Right ventricle myocardium superior (tissue), 1 donor: ENCODE data around the gene ADAMTS18. TPM values are rescaled to one million over a fixed set of nuclear protein-coding genes. Genes with fewer than 3 reads are reported as not detected.
"Not testable (repeated sequence)": the region's sequence is repeated elsewhere in the genome, so short reads cannot be mapped to it uniquely, and the experiment has no call there.

Experiments used
- ATAC-seq: fragments of 200-7000 bp; cut with Tn5 transposase; one replicate; pipeline ENCODE4 v1.9.1; 2020; ENCODE audit warnings: mild to moderate bottlenecking; ENCODE audit not compliant: poor library complexity
- DNase-seq: peaks from one replicate; pipeline ENCODE4 v3.0.0-alpha.2; 2020
- intact Hi-C: fragments of 100-400 bp; cut with DNase I; formaldehyde crosslinking; loops from one replicate; pipeline ENCODE4 v1.11.2; 2022
- total RNA-seq: library from RNA; stranded (reverse); fragmentation: NEBNext Ultra II Directional; extraction: Animal tissue kit (Norgen Biotek cat#: 25700); gene quantifications from one replicate; pipeline ENCODE4 v1.2.1, GENCODE V29; 2021
- donor health status: DM: no; HTN: yes; CAD: no; lungs with severe emphysema.

The ADAMTS18 gene
- total RNA-seq, 1 donor from 2014 or later, result not detected

DNA sequence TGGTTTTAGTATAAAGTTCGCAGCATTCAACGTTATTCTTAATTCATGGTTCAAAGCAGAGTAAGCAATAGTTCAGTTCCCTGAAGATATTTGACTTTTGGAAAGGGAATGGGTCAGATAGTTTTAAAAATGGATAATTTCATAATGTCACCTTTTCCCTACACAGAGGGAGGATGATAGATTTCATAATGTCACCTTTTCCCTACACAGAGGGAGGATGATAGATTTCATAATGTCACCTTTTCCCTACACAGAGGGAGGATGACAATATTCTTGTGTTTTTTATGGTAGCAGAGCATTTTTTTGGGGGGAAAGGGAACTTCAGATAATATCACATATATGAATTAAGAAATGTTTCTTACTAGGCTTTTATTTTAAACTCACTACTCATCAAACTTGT, 159.5 kb downstream of the ADAMTS18 start:
- ATAC-seq, intact Hi-C loops, DNase-seq: not testable (repeated sequence)

DNA sequence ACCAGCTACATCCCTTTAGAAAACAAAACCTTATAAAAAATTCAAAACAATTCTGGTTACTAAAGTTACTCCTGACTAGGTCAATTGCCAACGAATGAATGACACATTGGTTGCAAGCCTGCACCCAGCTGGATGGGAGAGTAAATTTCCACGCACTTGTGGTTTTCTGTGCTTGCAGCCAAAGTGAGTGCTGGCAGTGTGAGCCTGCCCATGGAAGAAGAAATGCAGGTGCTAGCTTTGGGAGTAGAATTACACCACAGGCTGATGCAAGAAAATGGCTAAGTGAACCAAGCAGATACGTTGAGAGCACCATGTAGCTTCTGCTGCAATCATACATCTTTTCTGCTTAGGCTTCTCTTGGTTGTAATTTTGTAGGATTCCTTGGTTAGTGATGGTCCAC, 161.0 kb downstream of the ADAMTS18 start:
- no peak for ATAC-seq
- intact Hi-C loops, result no loop called here
- DNase-seq, result no peak

DNA sequence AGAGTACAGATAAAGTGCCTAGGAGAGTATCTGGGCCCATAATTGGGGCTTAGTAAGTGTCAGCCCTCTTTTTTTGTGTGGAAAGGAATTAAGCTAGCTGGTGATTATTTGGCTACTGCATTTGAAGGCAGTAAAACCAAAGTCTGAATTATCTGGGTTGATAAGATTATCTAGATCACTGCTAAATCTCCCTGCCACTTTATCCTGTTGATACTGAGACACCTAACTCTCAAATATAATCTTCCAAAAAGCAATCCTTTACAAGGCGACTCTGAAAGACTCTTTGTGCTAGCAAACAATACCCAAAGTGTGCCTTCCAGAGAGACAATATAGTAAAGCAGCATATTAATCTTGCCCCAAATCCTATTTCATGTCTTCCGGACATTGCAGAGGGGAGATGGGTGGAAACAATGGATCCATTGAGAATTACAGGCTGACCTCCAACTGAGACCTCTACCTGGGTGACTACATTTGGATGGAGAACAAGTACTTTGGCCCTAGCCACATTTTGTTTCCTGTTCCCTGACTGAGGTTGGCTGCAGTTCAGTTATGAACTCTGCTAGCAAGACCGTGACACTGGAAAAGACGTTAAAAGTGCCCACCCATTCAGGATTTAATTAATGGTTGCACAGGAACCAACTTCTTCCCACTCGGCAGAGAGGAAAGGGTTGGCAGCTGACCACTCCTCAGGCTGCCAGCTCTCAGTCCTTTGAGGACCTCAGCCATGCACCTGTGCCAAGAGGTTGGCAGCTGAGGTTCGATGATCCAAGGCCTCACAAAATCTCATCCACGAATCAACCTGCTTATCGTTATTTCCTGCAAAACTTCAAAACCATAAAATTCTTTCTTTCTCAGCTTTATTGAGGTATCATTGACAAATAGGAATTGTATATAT, 163.1 kb downstream of the ADAMTS18 start:
- DNase-seq (no peak), ATAC-seq (no peak)
- intact Hi-C loops, result no loop called here

GRCh38 chr16:77266185-77266584, 168.6 kb downstream of the ADAMTS18 start:
- intact Hi-C loops, ATAC-seq, DNase-seq: not testable (repeated sequence)

- intact Hi-C loops, result no loop called here
- DNase-seq (no peak), ATAC-seq (no peak)
These were observed 171.9 kb downstream of the ADAMTS18 start for GRCh38 chr16:77262971-77263370.

DNA sequence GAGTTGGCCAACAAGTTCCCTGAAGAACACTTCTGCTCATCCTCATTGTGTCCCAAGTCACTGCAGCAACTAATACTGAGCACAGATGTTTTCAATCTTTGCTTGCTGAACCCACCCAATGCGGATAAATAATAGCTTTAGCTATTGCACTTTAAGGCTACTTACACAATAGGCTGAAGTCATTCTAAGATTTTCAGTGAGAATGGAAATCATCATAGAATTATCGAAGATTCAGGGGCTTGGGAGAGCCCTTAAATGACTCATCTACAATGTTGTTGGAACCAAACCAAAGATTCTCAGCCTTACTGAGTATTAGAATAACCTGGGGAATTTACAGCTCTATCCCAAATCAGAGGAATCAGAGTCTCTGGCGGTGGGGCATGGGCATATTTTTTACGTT, 184.4 kb downstream of the ADAMTS18 start:
- intact Hi-C loops, result no loop called here
- ATAC-seq (no peak), DNase-seq (no peak)

GRCh38 chr16:77246150-77246549, 188.7 kb downstream of the ADAMTS18 start:
- no peak for ATAC-seq
- intact Hi-C loops, result loop anchor here (10.0 kb wide), 1 partner anchor 59 kb away; no protein-coding TSS in a partner anchor

GRCh38 chr16:77242471-77242870, 192.4 kb downstream of the ADAMTS18 start:
- not testable (repeated sequence) for ATAC-seq, DNase-seq
- intact Hi-C loops, result loop anchor here (10.0 kb wide), 1 partner anchor 62 kb away; no protein-coding TSS in a partner anchor

More at GRCh38 chr16:77246150-77246549, 188.7 kb downstream of the ADAMTS18 start:
- no peak for DNase-seq

DNA sequence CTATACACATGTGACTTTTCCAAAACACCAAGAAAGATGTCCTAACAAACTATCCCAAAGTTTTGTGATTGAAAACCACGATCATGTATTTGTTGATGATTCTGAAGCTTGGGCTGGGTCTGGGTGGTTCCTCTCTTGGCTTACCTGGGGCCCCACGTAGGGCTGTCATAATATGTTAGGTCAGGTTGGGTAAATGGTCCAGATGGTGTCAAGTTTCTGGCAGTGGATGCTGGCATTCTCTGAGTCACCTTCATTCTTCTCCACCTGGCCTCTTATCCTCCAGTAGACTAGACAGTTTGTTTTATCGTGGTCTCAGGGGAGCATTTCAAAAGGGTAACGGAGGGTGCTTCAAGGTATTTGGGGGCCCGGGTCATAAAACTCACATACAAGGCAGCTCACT, 196.2 kb downstream of the ADAMTS18 start:
- intact Hi-C loops, result loop anchor here (2.0 to 10.0 kb wide), 2 partner anchors 346 to 416 kb away; no protein-coding TSS in a partner anchor
- ATAC-seq (no peak), DNase-seq (no peak)

GRCh38 chr16:77236063-77236511, 198.7 kb downstream of the ADAMTS18 start:
- intact Hi-C loops, result loop anchor here (10.0 kb wide), 1 partner anchor 419 kb away; no protein-coding TSS in a partner anchor

DNA sequence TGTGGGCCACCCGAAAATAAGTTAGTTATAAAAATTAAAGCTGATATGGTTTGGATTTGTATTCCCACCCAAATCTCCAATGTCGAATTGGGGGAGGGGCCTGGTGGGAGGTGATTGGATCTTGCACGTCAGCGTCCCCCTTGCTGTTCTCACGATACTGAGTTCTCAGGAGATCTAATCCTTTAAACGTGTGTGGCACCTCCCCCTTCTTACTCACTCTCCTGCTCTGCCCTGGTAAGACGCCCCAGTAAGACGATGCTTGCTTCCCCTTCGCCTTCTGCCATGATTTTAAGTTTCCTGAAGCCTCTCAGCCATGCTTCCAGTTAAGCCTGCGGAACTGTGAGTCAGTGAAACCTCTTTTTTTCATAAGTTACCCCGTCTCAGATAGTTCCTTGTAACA, 200.2 kb downstream of the ADAMTS18 start:
- intact Hi-C loops, result loop anchor here (10.0 kb wide), 1 partner anchor 420 kb away; no protein-coding TSS in a partner anchor
- DNase-seq, result no peak
- no peak for ATAC-seq

More at GRCh38 chr16:77236063-77236511, 198.7 kb downstream of the ADAMTS18 start:
- DNase-seq, result peak; percentile 90
- peak; percentile 100 for ATAC-seq

DNA sequence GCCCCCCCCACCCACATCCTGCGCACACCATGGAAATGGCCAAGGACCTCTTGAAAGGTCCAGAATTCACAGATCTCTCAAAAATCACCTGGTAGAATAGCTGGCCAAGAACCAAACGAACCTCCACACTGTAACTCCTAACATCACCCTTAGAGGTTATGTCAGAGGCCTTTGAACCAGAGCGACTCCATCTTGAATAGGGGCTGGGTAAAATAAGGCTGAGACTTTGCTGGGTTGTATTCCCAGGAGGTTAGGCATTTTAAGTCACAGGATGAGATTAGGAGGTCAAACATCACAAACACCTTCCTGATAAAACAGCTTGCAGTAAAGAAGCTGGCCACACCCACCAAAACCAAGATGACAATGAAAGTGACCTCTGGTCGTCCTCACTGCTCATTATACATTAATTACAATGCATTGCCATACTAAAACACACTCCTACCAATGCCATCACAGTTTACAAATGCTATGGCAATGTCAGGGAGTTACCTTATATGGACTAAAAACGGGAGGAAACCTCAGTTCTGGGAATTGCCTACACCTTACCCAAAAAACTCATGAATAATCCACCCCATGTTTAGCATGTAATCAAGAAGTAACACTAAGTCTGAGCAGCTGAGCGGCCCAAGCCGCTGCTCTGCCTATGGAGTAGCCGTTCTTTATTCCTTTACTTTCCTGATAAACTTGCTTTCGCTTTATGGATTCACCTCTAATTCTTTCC, 200.9 kb downstream of the ADAMTS18 start:
- intact Hi-C loops, result loop anchor here (10.0 kb wide), 1 partner anchor 421 kb away; no protein-coding TSS in a partner anchor
- DNase-seq, result no peak
- no peak for ATAC-seq

Other genes starting within 250 kb of the ADAMTS18 start
- gene MON1B, start 243.8 kb downstream of the ADAMTS18 start, total RNA-seq, result 15.9 TPM
- 0.46 TPM for gene SYCE1L, start 235.6 kb downstream of the ADAMTS18 start, total RNA-seq